HCT116 (cell line): ENCODE results near the gene DMXL2. TPM values are rescaled to one million over a fixed set of nuclear protein-coding genes. Genes with fewer than 3 reads are reported as not detected.

Experiments used
- ATAC-seq: fragments of 200-7000 bp; cut with Tn5 transposase; 2 replicates; pipeline ENCODE4 v1.9.1; 2020; ENCODE audit warnings: mild to moderate bottlenecking, moderate library complexity
- BruUV-seq: library from RNA; stranded (reverse); fragments of 400-500 nt; replicated peaks from 2 replicates; lab custom pipeline; 2021; lab: Mats Ljungman, UMichigan
- CTCF ChIA-PET: fragments of 300-600 bp; sonication (Branson Sonifier 250); formaldehyde crosslinking; loops from one replicate; lab custom pipeline; 2021; ENCODE audit warnings: antibody characterized with exemption; lab: Charles Lee
- POLR2A ChIA-PET: fragments of 300-600, 350-600 bp; sonication (Branson Sonifier 250); formaldehyde crosslinking; loops from one replicate; lab custom pipeline; 2021; ENCODE audit warnings: antibody characterized with exemption; lab: Charles Lee
- RAD21 ChIA-PET, 2 experiments: fragments of 300-600 bp; sonication (Branson Sonifier 250); formaldehyde crosslinking; loops; one replicate each; lab custom pipeline; 2023; ENCODE audit warnings: low total read pairs in 2 of 2; ENCODE audit not compliant: uncharacterized antibody in 2 of 2, unreplicated experiment in 2 of 2, low non-redundant PET in 1 of 2; lab: Charles Lee
- DNase-seq: peaks from one replicate; pipeline ENCODE4 v3.0.0-alpha.2; 2010; ENCODE audit warnings: low read depth, low spot score
- H2AFZ ChIP-seq: fragments of 200-600 bp; shearing (Covaris generic), sonication (generic); 2 replicates; pipeline ENCODE4 v1.6.1; 2017; ENCODE audit warnings: low read depth, mixed run types, mixed read lengths, antibody characterized with exemption, low read length; ENCODE audit not compliant: poor library complexity, severe bottlenecking
- H3K27ac ChIP-seq: 2 replicates; pipeline ENCODE4 v1.5.1; 2012; ENCODE audit warnings: low read depth, low read length
- H3K27me3 ChIP-seq: fragments of 200-600 bp; sonication (generic); 2 replicates; pipeline ENCODE4 v1.6.1; 2016; ENCODE audit warnings: mixed run types, low read length, mixed read lengths; ENCODE audit not compliant: insufficient read depth
- H3K36me3 ChIP-seq, 2 experiments: fragments of 200-500 bp in 1 of 2; fragments of 200-600 bp in 1 of 2; sonication (Bioruptor generic) in 1 of 2; sonication (generic) in 1 of 2; 2 replicates each; pipeline versions ENCODE4 v1.5.1 to v1.6.1; 2014 to 2016; ENCODE audit warnings: low read length in 2 of 2, inconsistent platforms in 1 of 2, mixed read lengths in 1 of 2, mixed run types in 1 of 2; ENCODE audit not compliant: insufficient read depth in 2 of 2, control insufficient read depth in 1 of 2
- H3K4me1 ChIP-seq, 2 experiments: fragments of 200-600 bp in 1 of 2; sonication (generic) in 1 of 2; 2 replicates each; pipeline versions ENCODE4 v1.5.1 to v1.6.1; 2012 to 2017; ENCODE audit warnings: low read length in 2 of 2, inconsistent platforms in 1 of 2, mild to moderate bottlenecking in 1 of 2, mixed read lengths in 1 of 2, mixed run types in 1 of 2, moderate library complexity in 1 of 2; ENCODE audit not compliant: insufficient read depth in 2 of 2, control insufficient read depth in 1 of 2
- H3K4me2 ChIP-seq: fragments of 200-600 bp; sonication (generic); 2 replicates; pipeline ENCODE4 v1.6.1; 2017; ENCODE audit warnings: mixed run types, low read length, mixed read lengths
- H3K4me3 ChIP-seq, 2 experiments: fragments of 200-600 bp in 1 of 2; sonication (generic) in 1 of 2; replicated peaks in 1 of 2; 2 replicates each; pipeline ENCODE4 v1.5.1; 2011 to 2016; ENCODE audit warnings: low read length in 2 of 2, control low read depth in 1 of 2, low read depth in 1 of 2, mild to moderate bottlenecking in 1 of 2, mixed read lengths in 1 of 2, mixed run types in 1 of 2
- H3K79me2 ChIP-seq: fragments of 200-600 bp; sonication (generic); 2 replicates; pipeline ENCODE4 v1.6.1; 2017; ENCODE audit warnings: mild to moderate bottlenecking, mixed run types, low read length, moderate library complexity, mixed read lengths; ENCODE audit not compliant: insufficient read depth
- H3K9ac ChIP-seq: fragments of 200-600 bp; sonication (generic); 2 replicates; pipeline ENCODE4 v1.6.1; 2016; ENCODE audit warnings: low read length, mixed read lengths
- H3K9me2 ChIP-seq: fragments of 200-600 bp; sonication (generic), shearing (Covaris generic); 2 replicates; pipeline ENCODE4 v1.6.1; 2017; ENCODE audit warnings: mixed run types, mild to moderate bottlenecking, moderate library complexity; ENCODE audit not compliant: insufficient read depth
- H3K9me3 ChIP-seq, 2 experiments: fragments of 200-500 bp in 1 of 2; fragments of 200-600 bp in 1 of 2; sonication (Bioruptor generic) in 1 of 2; sonication (generic) in 1 of 2; 2 replicates each; pipeline ENCODE4 v1.6.1; 2014 to 2017; ENCODE audit warnings: low read length in 2 of 2, mixed read lengths in 2 of 2, inconsistent platforms in 1 of 2, low read depth in 1 of 2, mild to moderate bottlenecking in 1 of 2, mixed run types in 1 of 2, moderate library complexity in 1 of 2; ENCODE audit not compliant: control insufficient read depth in 1 of 2, insufficient read depth in 1 of 2
- H4K20me1 ChIP-seq: fragments of 200-600 bp; sonication (generic), shearing (Covaris generic); 2 replicates; pipeline ENCODE4 v1.6.1; 2017; ENCODE audit warnings: mixed run types, mild to moderate bottlenecking, moderate library complexity; ENCODE audit not compliant: insufficient read depth
- CBX3 ChIP-seq: IDR thresholded peaks from 2 replicates; pipeline ENCODE4 v1.6.1; 2012; ENCODE audit warnings: low read depth
- CEBPB ChIP-seq: IDR thresholded peaks from 2 replicates; pipeline ENCODE4 v1.6.1; 2012; ENCODE audit warnings: low read depth
- EGR1 ChIP-seq: IDR thresholded peaks from 2 replicates; pipeline ENCODE4 v1.6.1; 2012; ENCODE audit warnings: low read depth
- EZH2 ChIP-seq: fragments of 200-600 bp; sonication (generic); IDR thresholded peaks from 2 replicates; pipeline ENCODE4 v1.6.1; 2017; ENCODE audit warnings: antibody characterized with exemption, mixed run types
- POLR2AphosphoS5 ChIP-seq: IDR thresholded peaks from 2 replicates; pipeline ENCODE4 v1.6.1; 2011; ENCODE audit warnings: mild to moderate bottlenecking, low read depth, low read length, moderate library complexity
- SP1 ChIP-seq: IDR thresholded peaks from 2 replicates; pipeline ENCODE4 v1.6.1; 2012; ENCODE audit warnings: low read depth
- SRF ChIP-seq: IDR thresholded peaks from 2 replicates; pipeline ENCODE4 v1.6.1; 2012; ENCODE audit warnings: low read depth
- intact Hi-C: fragments of 100-400 bp; cut with micrococcal nuclease; formaldehyde crosslinking; loops from 2 replicates; pipeline ENCODE4 v1.10.0; 2022
- total RNA-seq: library from RNA; stranded (reverse); gene quantifications from one replicate; pipeline ENCODE4 v1.2.1, GENCODE V29; 2021; ENCODE audit not compliant: unreplicated experiment
- TF ChIP-seq, protein P1 (sequence below): IDR thresholded peaks from 2 replicates; pipeline ENCODE4 v1.6.1; 2012; ENCODE audit warnings: low read depth
- TF ChIP-seq, protein P2 (sequence below): IDR thresholded peaks from 2 replicates; pipeline ENCODE4 v1.6.1; 2012
- TF ChIP-seq, protein P3 (sequence below), 3 experiments: fragments of 200-600 bp in 1 of 3; sonication (generic) in 1 of 3; IDR thresholded peaks in 2 of 3; conservative IDR thresholded peaks in 1 of 3; 2 replicates each; pipeline ENCODE4 v1.5.1; 2012 to 2017; ENCODE audit warnings: low read depth in 2 of 3, low read length in 2 of 3, antibody characterized with exemption in 1 of 3, borderline replicate concordance in 1 of 3, control low read depth in 1 of 3, mild to moderate bottlenecking in 1 of 3, mixed read lengths in 1 of 3, mixed run types in 1 of 3, moderate library complexity in 1 of 3; ENCODE audit not compliant: insufficient read depth in 1 of 3
- TF ChIP-seq, protein P4 (sequence below): IDR thresholded peaks from 2 replicates; pipeline ENCODE4 v1.6.1; 2011; ENCODE audit warnings: mild to moderate bottlenecking, low read length, moderate library complexity; ENCODE audit not compliant: insufficient replicate concordance; ENCODE audit errors: extremely low read depth

Gene DMXL2
- total RNA-seq, 1 experiment from 2014 or later: 21.5 TPM

DNA sequence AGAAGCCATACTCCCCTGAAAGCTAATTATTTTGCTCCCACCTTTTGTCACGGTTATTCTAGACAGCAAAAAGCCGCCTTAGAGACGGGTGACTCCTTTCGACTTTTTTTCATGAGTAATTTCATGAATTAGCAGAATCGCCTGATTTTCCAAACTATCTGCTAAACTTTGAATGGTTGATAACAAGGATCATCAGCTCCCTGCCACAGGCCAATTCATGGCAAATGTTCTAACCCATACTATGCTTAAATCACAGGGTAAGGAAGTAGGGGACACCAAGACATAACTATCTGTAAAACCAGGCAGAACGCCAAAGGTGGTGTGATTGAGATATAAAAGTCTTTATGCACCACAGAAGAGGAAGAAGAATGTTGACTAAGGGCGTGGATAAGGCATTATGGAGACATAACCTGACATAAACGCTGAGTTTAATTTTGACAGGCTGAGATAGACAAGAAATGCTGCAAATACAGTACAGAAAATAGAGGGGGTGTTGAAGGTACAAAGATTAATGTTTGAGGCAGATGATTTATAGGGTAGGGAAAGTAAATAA is 891 bp upstream of the DMXL2 start:
- H3K9ac ChIP-seq: peak overlapping the region; percentile 82
- H3K4me3 ChIP-seq: peak overlapping the region; percentile 81 to 83
- H2AFZ ChIP-seq: peak overlapping the region; percentile 28
- ChIA-PET POLR2A (no interaction called here), RAD21 (no interaction called here), CTCF (interaction anchor here (1.2 to 3.5 kb wide), 3 partner anchors 27 to 153 kb away, joined by 6 to 15 read pairs (median 7); no protein-coding TSS in a partner anchor)
- H3K36me3 ChIP-seq: no peaks in the 10 kb centered on the region
- no peaks in the 10 kb centered on the region for H3K9me3 ChIP-seq
- peak overlapping the region; percentile 89 for H3K4me2 ChIP-seq
- TF ChIP-seq SRF (no peak), CBX3 (no peak; the same call in 1 of the 2 replicates), CEBPB (no peak), POLR2AphosphoS5 (no peak), SP1 (no peak), EGR1 (no peak), EZH2 (no peak)
- TF ChIP-seq, protein P1, sequence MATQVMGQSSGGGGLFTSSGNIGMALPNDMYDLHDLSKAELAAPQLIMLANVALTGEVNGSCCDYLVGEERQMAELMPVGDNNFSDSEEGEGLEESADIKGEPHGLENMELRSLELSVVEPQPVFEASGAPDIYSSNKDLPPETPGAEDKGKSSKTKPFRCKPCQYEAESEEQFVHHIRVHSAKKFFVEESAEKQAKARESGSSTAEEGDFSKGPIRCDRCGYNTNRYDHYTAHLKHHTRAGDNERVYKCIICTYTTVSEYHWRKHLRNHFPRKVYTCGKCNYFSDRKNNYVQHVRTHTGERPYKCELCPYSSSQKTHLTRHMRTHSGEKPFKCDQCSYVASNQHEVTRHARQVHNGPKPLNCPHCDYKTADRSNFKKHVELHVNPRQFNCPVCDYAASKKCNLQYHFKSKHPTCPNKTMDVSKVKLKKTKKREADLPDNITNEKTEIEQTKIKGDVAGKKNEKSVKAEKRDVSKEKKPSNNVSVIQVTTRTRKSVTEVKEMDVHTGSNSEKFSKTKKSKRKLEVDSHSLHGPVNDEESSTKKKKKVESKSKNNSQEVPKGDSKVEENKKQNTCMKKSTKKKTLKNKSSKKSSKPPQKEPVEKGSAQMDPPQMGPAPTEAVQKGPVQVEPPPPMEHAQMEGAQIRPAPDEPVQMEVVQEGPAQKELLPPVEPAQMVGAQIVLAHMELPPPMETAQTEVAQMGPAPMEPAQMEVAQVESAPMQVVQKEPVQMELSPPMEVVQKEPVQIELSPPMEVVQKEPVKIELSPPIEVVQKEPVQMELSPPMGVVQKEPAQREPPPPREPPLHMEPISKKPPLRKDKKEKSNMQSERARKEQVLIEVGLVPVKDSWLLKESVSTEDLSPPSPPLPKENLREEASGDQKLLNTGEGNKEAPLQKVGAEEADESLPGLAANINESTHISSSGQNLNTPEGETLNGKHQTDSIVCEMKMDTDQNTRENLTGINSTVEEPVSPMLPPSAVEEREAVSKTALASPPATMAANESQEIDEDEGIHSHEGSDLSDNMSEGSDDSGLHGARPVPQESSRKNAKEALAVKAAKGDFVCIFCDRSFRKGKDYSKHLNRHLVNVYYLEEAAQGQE: no peak
- TF ChIP-seq, protein P2, sequence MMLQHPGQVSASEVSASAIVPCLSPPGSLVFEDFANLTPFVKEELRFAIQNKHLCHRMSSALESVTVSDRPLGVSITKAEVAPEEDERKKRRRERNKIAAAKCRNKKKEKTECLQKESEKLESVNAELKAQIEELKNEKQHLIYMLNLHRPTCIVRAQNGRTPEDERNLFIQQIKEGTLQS: no peak
- TF ChIP-seq, protein P3, sequence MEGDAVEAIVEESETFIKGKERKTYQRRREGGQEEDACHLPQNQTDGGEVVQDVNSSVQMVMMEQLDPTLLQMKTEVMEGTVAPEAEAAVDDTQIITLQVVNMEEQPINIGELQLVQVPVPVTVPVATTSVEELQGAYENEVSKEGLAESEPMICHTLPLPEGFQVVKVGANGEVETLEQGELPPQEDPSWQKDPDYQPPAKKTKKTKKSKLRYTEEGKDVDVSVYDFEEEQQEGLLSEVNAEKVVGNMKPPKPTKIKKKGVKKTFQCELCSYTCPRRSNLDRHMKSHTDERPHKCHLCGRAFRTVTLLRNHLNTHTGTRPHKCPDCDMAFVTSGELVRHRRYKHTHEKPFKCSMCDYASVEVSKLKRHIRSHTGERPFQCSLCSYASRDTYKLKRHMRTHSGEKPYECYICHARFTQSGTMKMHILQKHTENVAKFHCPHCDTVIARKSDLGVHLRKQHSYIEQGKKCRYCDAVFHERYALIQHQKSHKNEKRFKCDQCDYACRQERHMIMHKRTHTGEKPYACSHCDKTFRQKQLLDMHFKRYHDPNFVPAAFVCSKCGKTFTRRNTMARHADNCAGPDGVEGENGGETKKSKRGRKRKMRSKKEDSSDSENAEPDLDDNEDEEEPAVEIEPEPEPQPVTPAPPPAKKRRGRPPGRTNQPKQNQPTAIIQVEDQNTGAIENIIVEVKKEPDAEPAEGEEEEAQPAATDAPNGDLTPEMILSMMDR (IDR thresholded peaks at IDR 0.05 in 2 of 3, conservative IDR thresholded peaks at IDR 0.05 in 1 of 3; ENCODE audit: borderline replicate concordance in 1 of 3, insufficient read depth in 1 of 3, low read depth in 2 of 3, low read length in 2 of 3): no peak
- TF ChIP-seq, protein P4, sequence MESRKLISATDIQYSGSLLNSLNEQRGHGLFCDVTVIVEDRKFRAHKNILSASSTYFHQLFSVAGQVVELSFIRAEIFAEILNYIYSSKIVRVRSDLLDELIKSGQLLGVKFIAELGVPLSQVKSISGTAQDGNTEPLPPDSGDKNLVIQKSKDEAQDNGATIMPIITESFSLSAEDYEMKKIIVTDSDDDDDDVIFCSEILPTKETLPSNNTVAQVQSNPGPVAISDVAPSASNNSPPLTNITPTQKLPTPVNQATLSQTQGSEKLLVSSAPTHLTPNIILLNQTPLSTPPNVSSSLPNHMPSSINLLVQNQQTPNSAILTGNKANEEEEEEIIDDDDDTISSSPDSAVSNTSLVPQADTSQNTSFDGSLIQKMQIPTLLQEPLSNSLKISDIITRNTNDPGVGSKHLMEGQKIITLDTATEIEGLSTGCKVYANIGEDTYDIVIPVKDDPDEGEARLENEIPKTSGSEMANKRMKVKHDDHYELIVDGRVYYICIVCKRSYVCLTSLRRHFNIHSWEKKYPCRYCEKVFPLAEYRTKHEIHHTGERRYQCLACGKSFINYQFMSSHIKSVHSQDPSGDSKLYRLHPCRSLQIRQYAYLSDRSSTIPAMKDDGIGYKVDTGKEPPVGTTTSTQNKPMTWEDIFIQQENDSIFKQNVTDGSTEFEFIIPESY: no peak
- H3K79me2 ChIP-seq: peaks cover 30% of the 10 kb centered on the region
- TSS peak; percentile 46 for BruUV-seq
- ATAC-seq (no peak), DNase-seq (no peak)
- H4K20me1 ChIP-seq: no peaks in the 10 kb centered on the region
- H3K27me3 ChIP-seq: no peaks in the 10 kb centered on the region
- intact Hi-C loops: loop anchor here (2.0 kb wide), 1 partner anchor 87 kb away; no protein-coding TSS in a partner anchor
- H3K27ac ChIP-seq: 0 out of 2 replicates have a peak overlapping the region, but pooled peaks have one; percentile 91
- no peaks in the 10 kb centered on the region for H3K9me2 ChIP-seq
- H3K4me1 ChIP-seq: peaks cover 10 to 22% of the 10 kb centered on the region in 2 experiments
